Neural progenitor cell (in vitro differentiated cells): ENCODE data around the gene ADGRD1.

ENCODE experiments used
- CTCF ChIP-seq: fragments of 200-600 bp; sonication (generic); IDR thresholded peaks from 2 replicates; pipeline ENCODE4 v1.5.1; 2017; ENCODE audit warnings: antibody characterized with exemption, mild to moderate bottlenecking
- EZH2 ChIP-seq: fragments of 200-600 bp; sonication (generic); IDR thresholded peaks from 2 replicates; pipeline ENCODE4 v1.6.1; 2017; ENCODE audit warnings: antibody characterized with exemption, mild to moderate bottlenecking, moderate library complexity
- EZH2phosphoT487 ChIP-seq: fragments of 200-600 bp; sonication (generic); IDR thresholded peaks from 2 replicates; pipeline ENCODE4 v1.6.1; 2017; ENCODE audit warnings: antibody characterized with exemption

- TF ChIP-seq CTCF (no peak), EZH2phosphoT487 (no peak), EZH2 (no peak)
These were observed 176.1 kb downstream of the ADGRD1 start for GRCh38 chr12:131129839-131130238.
